ENCODE results near the gene HCK.

GRCh38 chr20:32050324-32050841 is 1.7 kb upstream of the HCK start:
- no peak for TF ChIP-seq CTCF (IDR thresholded peaks at IDR 0.05)
- no peak for TF ChIP-seq POLR2AphosphoS5 (IDR thresholded peaks at IDR 0.05)
- TF ChIP-seq EP300 (IDR thresholded peaks at IDR 0.05), result no peak

Data from gastroesophageal sphincter (tissue), 3 donors.